Suprapubic skin (tissue), 4 donors: Measurements from ENCODE around the gene PPP1R13B. TPM values are rescaled to one million over a fixed set of nuclear protein-coding genes. Genes with fewer than 3 reads are reported as not detected.
"Not testable (repeated sequence)": the region's sequence is repeated elsewhere in the genome, so short reads cannot be mapped to it uniquely, and the experiment has no call there.

Experiments
- DNase-seq, 2 donors: peaks; one replicate each; pipeline ENCODE4 v3.0.0-alpha.2; 2019; ENCODE audit warnings: low spot score in 2 of 2
- H3K27ac ChIP-seq: fragments of 200-600 bp; sonication (generic); one replicate; pipeline ENCODE4 v1.5.1; 2019
- H3K27me3 ChIP-seq: fragments of 200-600 bp; sonication (generic); one replicate; pipeline ENCODE4 v1.5.1; 2019
- H3K36me3 ChIP-seq: fragments of 200-600 bp; sonication (generic); one replicate; pipeline ENCODE4 v1.5.1; 2019
- H3K4me1 ChIP-seq: fragments of 200-600 bp; sonication (generic); one replicate; pipeline ENCODE4 v1.5.1; 2019
- H3K4me3 ChIP-seq: fragments of 200-600 bp; sonication (generic); one replicate; pipeline ENCODE4 v1.5.1; 2019; ENCODE audit warnings: mild to moderate bottlenecking
- H3K9me3 ChIP-seq: fragments of 200-600 bp; sonication (generic); one replicate; pipeline ENCODE4 v1.5.1; 2019
- EP300 ChIP-seq: sonication (generic); formaldehyde crosslinking; IDR thresholded peaks from one replicate; pipeline ENCODE4 v1.6.1; 2017; ENCODE audit warnings: antibody characterized with exemption
- POLR2A ChIP-seq, 2 donors: fragments of 450-650 bp; IDR thresholded peaks; one replicate each; pipeline ENCODE4 v1.6.1; 2017; ENCODE audit warnings: antibody characterized with exemption in 2 of 2, mild to moderate bottlenecking in 2 of 2, moderate library complexity in 2 of 2
- POLR2AphosphoS5 ChIP-seq, 3 donors: sonication (generic); formaldehyde crosslinking; IDR thresholded peaks; one replicate each; pipeline ENCODE4 v1.6.1; 2017; ENCODE audit warnings: antibody characterized with exemption in 3 of 3
- WGBS: methylation state at CpG from one replicate; pipeline ENCODE4 v1.1.5; 2018; 5-methylcytosine and 5-hydroxymethylcytosine counted together
- total RNA-seq, 4 donors: library from RNA; depleted of rRNA; stranded (reverse); fragments of >200 nt; gene quantifications; one replicate each; pipeline ENCODE4 v1.1.0, GENCODE V29; 2016
- TF ChIP-seq, protein P1 (sequence below), 2 donors: fragments of 200-600 bp in 1 of 2; fragments of 450-650 bp in 1 of 2; sonication (generic) in 1 of 2; IDR thresholded peaks; one replicate each; pipeline ENCODE4 v1.5.1; 2016 to 2019; ENCODE audit warnings: antibody characterized with exemption in 2 of 2, mild to moderate bottlenecking in 1 of 2, moderate library complexity in 1 of 2

The PPP1R13B gene
- total RNA-seq, 4 donors from 2014 or later: 21.7 to 51.6 (median 36.4) TPM

DNA sequence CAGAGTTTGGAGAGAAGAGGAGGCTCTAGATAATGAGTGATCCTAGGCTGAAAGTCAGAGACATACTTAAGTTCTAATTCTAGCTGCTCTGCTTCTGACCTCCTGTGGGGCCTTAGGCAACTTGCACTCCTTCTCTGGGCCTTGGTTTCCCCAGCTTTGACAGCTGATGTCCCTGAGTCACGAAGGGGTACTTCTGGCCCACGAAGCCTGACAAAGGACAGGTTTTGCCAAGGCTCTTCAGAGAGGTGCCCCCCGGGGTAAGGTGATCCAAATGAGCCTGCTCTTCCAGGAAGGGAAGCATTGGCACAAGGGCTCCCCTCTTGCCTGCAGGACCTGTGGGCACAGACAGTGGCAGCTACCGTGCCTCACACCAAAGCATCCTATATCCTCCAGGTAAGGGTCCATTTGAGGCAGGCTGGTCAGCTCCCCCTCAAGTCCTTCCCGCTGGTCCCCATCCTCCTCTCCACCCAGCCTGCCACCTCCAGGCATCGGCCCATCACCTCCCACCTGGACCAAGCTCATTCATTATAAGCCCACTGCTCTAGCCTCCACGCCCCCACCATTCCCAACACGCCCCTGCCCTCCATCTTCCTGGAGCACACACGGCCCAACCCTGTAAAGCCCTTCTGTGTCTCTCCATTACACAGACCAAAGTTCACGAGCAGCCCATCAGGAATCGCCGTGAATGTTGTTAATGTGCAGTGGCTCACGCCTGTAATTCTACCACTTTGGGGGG is 1.9 kb upstream of the PPP1R13B start:
- no peaks in the 10 kb centered on the region for H3K27me3 ChIP-seq
- WGBS: 89% methylated on average over 11 of the region's 13 CpGs
- no peak overlapping the region for H3K4me3 ChIP-seq
- TF ChIP-seq EP300: no peak
- H3K9me3 ChIP-seq: no peaks in the 10 kb centered on the region
- H3K4me1 ChIP-seq: peaks cover 34% of the 10 kb centered on the region
- no peak for DNase-seq
- no peaks in the 10 kb centered on the region for H3K36me3 ChIP-seq
- H3K27ac ChIP-seq: peak overlapping the region; percentile 90

DNA sequence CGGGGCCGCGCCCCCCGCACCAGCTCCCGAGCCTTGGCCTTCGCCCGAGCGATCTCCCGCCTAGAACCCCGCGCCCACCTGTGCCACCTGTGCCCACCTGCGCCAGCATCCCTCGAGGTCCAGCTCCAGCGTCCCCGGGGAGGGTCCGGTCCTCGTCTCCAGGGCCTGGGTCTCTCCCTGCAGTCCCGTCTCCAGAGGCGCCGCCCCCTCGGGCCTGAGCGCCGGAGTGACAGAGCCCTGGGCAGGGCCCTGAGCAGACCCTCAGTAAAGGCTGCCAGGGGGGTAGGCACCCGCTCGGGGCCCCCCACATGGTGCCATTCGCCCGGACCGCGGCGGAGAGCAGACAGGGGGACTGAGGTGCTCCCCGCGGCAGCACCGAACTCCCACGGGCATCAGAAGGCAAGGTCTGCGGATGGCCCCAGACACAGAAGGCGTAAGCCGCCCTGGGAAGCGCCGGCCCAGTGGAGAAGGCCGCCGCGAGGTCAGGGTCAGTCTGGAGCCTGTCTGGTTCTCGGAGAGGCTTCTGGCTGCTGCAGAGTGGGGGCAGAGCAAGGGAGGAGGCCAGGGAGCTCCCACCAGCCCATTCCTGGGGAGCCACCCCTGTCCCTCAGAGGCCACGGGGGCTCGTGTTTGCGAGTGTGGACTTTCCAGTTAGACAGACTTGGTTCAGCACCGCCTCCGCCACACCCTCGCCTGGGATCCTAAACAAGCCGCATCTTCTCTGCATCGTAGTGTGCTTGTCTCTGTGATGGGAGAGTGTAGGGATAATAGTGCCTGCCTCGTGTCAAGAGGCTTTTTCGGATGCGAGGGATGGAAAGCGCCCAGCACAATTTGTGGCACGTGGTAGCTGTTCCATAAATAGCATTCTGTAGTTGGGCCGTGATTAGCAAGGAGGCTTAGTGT is 1.1 kb upstream of the PPP1R13B start:
- Histone ChIP-seq H3K36me3 (no peaks in the 10 kb centered on the region), H3K4me3 (peak overlapping the region; percentile 91), H3K27ac (peak overlapping the region; percentile 90), H3K4me1 (peaks cover 31% of the 10 kb centered on the region), H3K9me3 (no peaks in the 10 kb centered on the region), H3K27me3 (no peaks in the 10 kb centered on the region)
- TF ChIP-seq, protein P1, sequence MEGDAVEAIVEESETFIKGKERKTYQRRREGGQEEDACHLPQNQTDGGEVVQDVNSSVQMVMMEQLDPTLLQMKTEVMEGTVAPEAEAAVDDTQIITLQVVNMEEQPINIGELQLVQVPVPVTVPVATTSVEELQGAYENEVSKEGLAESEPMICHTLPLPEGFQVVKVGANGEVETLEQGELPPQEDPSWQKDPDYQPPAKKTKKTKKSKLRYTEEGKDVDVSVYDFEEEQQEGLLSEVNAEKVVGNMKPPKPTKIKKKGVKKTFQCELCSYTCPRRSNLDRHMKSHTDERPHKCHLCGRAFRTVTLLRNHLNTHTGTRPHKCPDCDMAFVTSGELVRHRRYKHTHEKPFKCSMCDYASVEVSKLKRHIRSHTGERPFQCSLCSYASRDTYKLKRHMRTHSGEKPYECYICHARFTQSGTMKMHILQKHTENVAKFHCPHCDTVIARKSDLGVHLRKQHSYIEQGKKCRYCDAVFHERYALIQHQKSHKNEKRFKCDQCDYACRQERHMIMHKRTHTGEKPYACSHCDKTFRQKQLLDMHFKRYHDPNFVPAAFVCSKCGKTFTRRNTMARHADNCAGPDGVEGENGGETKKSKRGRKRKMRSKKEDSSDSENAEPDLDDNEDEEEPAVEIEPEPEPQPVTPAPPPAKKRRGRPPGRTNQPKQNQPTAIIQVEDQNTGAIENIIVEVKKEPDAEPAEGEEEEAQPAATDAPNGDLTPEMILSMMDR (IDR thresholded peaks at IDR 0.05): no peak
- TF ChIP-seq POLR2A (IDR thresholded peaks at IDR 0.05): no peak
- no peak for TF ChIP-seq EP300
- TF ChIP-seq POLR2AphosphoS5 (IDR thresholded peaks at IDR 0.05): no peak
- DNase-seq: peak; percentile 80 to 81
- WGBS: 24% methylated on average over 14 of the region's 57 CpGs

DNA sequence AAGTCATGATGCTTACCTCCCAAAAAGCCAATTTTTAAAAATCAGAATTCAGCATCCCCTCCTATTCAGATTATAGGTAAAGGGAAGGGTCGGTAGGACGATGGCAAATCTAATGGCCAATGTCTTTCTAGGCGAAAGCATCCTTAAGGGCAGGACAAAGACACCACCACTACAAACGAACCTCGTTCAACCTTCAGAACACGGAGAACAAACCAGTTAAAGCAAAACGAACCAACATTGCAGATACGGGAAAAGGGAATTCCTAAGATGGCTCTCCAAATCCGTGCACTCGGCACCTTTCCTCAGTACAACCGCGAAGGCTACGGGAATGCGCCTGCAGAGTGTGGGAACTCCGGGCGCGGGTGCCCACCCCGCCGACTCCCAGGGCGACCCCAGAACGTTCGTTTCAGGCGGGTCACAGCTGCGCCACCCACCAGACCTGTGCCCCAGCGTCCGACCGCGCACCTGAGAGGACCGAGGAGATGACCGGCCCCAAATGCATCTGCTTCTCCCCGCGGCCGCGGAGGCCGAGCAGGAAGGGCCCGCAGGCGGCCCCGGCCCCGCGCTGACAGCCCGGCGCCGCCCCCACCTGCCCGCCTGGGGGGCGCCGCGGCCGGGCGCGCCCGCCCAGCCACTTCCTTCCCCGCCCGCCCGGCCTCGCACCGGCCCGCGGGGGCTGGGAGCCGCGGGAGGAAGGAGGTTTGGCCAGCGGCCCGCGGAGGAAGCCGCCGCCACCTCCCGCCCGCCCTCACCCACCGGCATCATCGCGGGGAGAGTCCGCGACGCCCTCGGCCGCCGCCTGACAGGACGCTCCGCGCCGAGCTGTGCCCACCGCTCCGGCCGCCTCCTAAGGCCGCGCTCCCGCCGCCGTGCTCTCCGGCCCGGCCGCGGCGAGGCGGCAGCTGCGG is 578 bp downstream of the PPP1R13B start:
- WGBS: 8% methylated on average over 12 of the region's 95 CpGs
- no peaks in the 10 kb centered on the region for H3K27me3 ChIP-seq
- H3K4me1 ChIP-seq: peaks cover 31% of the 10 kb centered on the region
- TF ChIP-seq POLR2A (IDR thresholded peaks at IDR 0.05) (no peak), EP300 (no peak)
- H3K36me3 ChIP-seq: peaks cover 3% of the 10 kb centered on the region
- H3K9me3 ChIP-seq: no peaks in the 10 kb centered on the region
- peak; percentile 68 to 71 for DNase-seq
- peak overlapping the region; percentile 91 for H3K4me3 ChIP-seq
- H3K27ac ChIP-seq: peak overlapping the region; percentile 90

DNA sequence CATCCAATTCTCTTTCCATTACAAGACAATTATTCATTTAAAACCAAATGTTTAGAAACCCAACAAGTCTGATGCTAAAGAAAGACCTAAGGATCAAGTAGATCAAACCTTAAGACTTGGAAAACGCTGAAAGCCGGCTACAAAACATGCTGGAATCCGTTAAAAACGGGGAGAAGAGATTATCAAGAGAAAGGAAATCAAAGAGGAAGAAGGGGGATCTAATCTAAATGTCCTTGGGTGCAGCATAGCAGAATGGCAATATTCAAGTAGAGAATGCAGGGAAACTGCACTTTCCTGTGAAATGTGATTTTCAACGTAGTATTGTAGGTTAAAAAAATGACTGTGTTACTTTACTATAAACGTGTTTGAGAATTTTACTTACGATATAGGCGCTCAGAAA is 1.3 kb downstream of the PPP1R13B start:
- Histone ChIP-seq H3K36me3 (peaks cover 3% of the 10 kb centered on the region), H3K27ac (no peak overlapping the region), H3K9me3 (no peaks in the 10 kb centered on the region), H3K4me1 (peaks cover 31% of the 10 kb centered on the region), H3K4me3 (peak overlapping the region; percentile 91), H3K27me3 (no peaks in the 10 kb centered on the region)
- DNase-seq: no peak
- 50% methylated on average over 8 of the region's 8 CpGs for WGBS
- no peak for TF ChIP-seq POLR2AphosphoS5 (IDR thresholded peaks at IDR 0.05)
- TF ChIP-seq, protein P1 (IDR thresholded peaks at IDR 0.05): no peak
- no peak for TF ChIP-seq EP300
- TF ChIP-seq POLR2A (IDR thresholded peaks at IDR 0.05): no peak

DNA sequence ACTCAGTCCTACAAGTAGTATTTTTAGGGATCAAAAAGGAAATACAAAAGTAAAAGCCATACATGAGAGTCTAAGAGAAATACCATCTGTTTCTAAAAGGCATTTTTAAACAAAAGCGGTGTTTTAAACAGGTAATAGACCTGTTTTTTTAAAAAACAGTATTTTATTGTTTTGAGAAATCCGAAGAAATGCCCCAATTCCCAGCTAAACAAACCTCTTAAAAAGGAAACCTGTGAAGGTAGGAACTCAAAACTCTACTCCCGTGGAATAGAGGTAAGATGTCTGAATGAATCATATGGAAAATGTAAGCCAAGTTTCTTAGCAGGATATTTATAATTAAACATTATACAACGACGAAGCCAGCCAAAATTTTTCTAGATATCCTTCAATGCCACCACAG is 2.0 kb downstream of the PPP1R13B start:
- WGBS: 64% methylated on average over 5 of the region's 5 CpGs
- H3K9me3 ChIP-seq: no peaks in the 10 kb centered on the region
- TF ChIP-seq POLR2A (IDR thresholded peaks at IDR 0.05) (no peak), EP300 (no peak), POLR2AphosphoS5 (IDR thresholded peaks at IDR 0.05) (no peak)
- TF ChIP-seq, protein P1 (IDR thresholded peaks at IDR 0.05): no peak
- H3K36me3 ChIP-seq: peaks cover 3% of the 10 kb centered on the region
- no peaks in the 10 kb centered on the region for H3K27me3 ChIP-seq
- no peak overlapping the region for H3K27ac ChIP-seq
- peaks cover 31% of the 10 kb centered on the region for H3K4me1 ChIP-seq
- no peak for DNase-seq
- no peak overlapping the region for H3K4me3 ChIP-seq

DNA sequence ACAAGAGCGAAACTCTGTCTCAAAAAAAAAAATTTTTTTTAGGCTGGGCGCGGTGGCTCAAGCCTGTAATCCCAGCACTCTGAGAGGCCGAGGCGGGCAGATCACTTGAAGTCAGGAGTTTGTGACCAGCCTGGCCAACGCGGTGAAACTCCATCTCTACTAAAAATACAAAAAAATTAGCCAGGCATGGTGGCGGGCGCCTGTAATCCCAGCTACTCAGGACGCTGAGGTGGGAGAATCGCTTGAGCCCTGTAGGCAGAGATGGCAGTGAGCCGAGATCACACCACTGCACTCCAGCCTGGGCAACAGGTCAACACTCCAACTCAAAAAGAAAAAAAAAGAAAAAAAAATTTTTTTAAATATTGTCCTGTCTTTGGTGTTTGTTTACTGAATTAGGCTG is 6.1 kb downstream of the PPP1R13B start:
- DNase-seq, H3K27ac ChIP-seq, H3K4me3 ChIP-seq, H3K4me1 ChIP-seq, H3K36me3 ChIP-seq, H3K27me3 ChIP-seq, H3K9me3 ChIP-seq: not testable (repeated sequence)
- 95% methylated on average over 12 of the region's 12 CpGs for WGBS
